NCI-H1417 treated with DMSO at 0.1 percent for 48 hours (cell line): ENCODE results near the gene AQP12B.
"Not testable (repeated sequence)": the region's sequence is repeated elsewhere in the genome, so short reads cannot be mapped to it uniquely, and the experiment has no call there.

Source experiments
- DNase-seq: peaks from one replicate; lab custom pipeline; 2025; lab: John Stamatoyannopoulos, UW

The AQP12B gene

GRCh38 chr2:240701091-240701735 is 18.5 kb upstream of the AQP12B start:
- no peak for DNase-seq

- not testable (repeated sequence) for DNase-seq
Measured at GRCh38 chr2:240700616-240701015, 17.9 kb upstream of the AQP12B start.

GRCh38 chr2:240699835-240700234 is 17.1 kb upstream of the AQP12B start:
- not testable (repeated sequence) for DNase-seq

- DNase-seq = not testable (repeated sequence)
Measured at GRCh38 chr2:240698852-240699561, 16.3 kb upstream of the AQP12B start.

GRCh38 chr2:240696469-240696868 is 13.8 kb upstream of the AQP12B start:
- DNase-seq = not testable (repeated sequence)

- not testable (repeated sequence) for DNase-seq
Measured at GRCh38 chr2:240695593-240695992, 12.9 kb upstream of the AQP12B start.

GRCh38 chr2:240694304-240694703 is 11.6 kb upstream of the AQP12B start:
- DNase-seq = not testable (repeated sequence)

- not testable (repeated sequence) for DNase-seq
Measured at GRCh38 chr2:240692583-240693561, 10.2 kb upstream of the AQP12B start.

- DNase-seq = not testable (repeated sequence)
Measured at GRCh38 chr2:240691631-240692420, 9.1 kb upstream of the AQP12B start, which contains the start of gene AQP12A. AQP12A (plus strand) TSS chr2:240691866; CDS start chr2:240691914, 48 bp downstream.

- not testable (repeated sequence) for DNase-seq
Measured at GRCh38 chr2:240691075-240691427, 8.4 kb upstream of the AQP12B start.

- DNase-seq = not testable (repeated sequence)
Measured at GRCh38 chr2:240690421-240691074, 7.9 kb upstream of the AQP12B start.

- no peak for DNase-seq
Measured at GRCh38 chr2:240689975-240690374, 7.3 kb upstream of the AQP12B start.

- DNase-seq = no peak
Measured at GRCh38 chr2:240688553-240688919, 5.9 kb upstream of the AQP12B start.

- no peak for DNase-seq
Measured at GRCh38 chr2:240687741-240688552, 5.3 kb upstream of the AQP12B start.

GRCh38 chr2:240687045-240687740 is 4.5 kb upstream of the AQP12B start:
- no peak for DNase-seq

GRCh38 chr2:240686460-240686859 is 3.8 kb upstream of the AQP12B start:
- no peak for DNase-seq

- DNase-seq = no peak
Measured at GRCh38 chr2:240685771-240686371, 3.2 kb upstream of the AQP12B start.

- DNase-seq = not testable (repeated sequence)
Measured at GRCh38 chr2:240683980-240684728, 1.5 kb upstream of the AQP12B start.
